AG09309 (cell line): ENCODE measurements around the gene EXOC2.
"Not testable (repeated sequence)": the region's sequence is repeated elsewhere in the genome, so short reads cannot be mapped to it uniquely, and the experiment has no call there.

Experiments
- DNase-seq: peaks from one replicate; pipeline ENCODE4 v3.0.0-alpha.2; 2010; ENCODE audit warnings: low read depth
- H3K4me3 ChIP-seq: 2 replicates; pipeline ENCODE4 v1.5.1; 2011; ENCODE audit warnings: mild to moderate bottlenecking, low read depth, low read length, moderate library complexity; ENCODE audit not compliant: control insufficient read depth
- TF ChIP-seq, protein P1 (sequence below): IDR thresholded peaks from 2 replicates; pipeline ENCODE4 v1.5.1; 2011; ENCODE audit warnings: mild to moderate bottlenecking, low read depth, low read length, inconsistent platforms; ENCODE audit not compliant: insufficient read depth, control insufficient read depth; ENCODE audit errors: missing control alignments

EXOC2 gene

DNA sequence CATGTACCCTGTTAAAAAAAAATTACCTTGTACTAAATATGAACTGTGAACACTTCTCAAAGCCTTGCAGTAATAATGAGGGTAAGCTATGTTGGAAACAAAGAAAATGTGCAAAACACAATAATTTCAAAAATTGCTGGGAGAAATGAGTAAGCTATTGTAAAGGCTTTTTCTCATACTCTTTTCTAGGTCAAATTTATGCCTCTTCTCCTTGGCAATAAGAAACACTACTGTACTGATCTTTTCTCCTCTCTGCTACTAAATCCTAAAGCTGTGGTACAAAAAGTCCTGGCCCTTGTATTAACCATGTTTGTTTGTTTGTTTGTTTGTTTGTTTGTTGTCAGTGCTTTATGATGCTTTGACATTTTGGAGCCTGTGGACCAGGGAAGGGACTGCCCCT lies 18.5 kb downstream of the EXOC2 start:
- TF ChIP-seq, protein P1, sequence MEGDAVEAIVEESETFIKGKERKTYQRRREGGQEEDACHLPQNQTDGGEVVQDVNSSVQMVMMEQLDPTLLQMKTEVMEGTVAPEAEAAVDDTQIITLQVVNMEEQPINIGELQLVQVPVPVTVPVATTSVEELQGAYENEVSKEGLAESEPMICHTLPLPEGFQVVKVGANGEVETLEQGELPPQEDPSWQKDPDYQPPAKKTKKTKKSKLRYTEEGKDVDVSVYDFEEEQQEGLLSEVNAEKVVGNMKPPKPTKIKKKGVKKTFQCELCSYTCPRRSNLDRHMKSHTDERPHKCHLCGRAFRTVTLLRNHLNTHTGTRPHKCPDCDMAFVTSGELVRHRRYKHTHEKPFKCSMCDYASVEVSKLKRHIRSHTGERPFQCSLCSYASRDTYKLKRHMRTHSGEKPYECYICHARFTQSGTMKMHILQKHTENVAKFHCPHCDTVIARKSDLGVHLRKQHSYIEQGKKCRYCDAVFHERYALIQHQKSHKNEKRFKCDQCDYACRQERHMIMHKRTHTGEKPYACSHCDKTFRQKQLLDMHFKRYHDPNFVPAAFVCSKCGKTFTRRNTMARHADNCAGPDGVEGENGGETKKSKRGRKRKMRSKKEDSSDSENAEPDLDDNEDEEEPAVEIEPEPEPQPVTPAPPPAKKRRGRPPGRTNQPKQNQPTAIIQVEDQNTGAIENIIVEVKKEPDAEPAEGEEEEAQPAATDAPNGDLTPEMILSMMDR = no peak
- no peak overlapping the region for H3K4me3 ChIP-seq
- DNase-seq = no peak

DNA sequence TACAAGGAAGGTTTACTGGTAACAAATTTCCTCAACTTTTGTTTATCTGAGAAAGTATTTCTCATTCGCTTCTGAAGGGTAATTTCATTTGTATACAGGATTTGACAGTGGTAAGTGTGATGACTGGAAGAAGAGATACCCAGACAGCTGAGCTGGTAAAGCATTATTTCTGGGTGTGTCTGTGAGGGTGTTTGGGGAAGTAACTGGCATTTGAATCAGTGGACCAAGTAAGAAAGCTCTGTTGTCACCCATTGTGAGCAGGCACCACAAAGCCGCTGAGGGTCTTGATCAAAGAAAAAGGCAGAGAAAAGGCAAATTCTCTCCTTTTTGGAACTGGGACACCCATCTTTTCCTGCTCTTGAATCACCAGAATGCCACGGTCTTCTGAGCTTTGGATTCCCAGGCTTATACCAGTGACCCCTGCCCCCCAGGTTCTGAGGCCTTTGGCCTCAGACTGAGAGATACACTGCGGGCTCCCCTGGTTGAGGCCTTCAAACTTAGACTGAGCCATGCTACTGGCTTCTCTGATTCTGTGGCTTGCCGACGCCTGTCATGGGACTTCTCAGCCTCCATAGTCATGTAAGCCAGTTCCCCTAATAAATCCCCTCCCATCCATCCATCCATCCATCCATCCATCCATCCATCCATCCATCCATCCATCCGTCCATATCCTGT lies 25.5 kb downstream of the EXOC2 start:
- TF ChIP-seq, protein P1 = no peak
- no peak for DNase-seq
- no peak overlapping the region for H3K4me3 ChIP-seq

DNA sequence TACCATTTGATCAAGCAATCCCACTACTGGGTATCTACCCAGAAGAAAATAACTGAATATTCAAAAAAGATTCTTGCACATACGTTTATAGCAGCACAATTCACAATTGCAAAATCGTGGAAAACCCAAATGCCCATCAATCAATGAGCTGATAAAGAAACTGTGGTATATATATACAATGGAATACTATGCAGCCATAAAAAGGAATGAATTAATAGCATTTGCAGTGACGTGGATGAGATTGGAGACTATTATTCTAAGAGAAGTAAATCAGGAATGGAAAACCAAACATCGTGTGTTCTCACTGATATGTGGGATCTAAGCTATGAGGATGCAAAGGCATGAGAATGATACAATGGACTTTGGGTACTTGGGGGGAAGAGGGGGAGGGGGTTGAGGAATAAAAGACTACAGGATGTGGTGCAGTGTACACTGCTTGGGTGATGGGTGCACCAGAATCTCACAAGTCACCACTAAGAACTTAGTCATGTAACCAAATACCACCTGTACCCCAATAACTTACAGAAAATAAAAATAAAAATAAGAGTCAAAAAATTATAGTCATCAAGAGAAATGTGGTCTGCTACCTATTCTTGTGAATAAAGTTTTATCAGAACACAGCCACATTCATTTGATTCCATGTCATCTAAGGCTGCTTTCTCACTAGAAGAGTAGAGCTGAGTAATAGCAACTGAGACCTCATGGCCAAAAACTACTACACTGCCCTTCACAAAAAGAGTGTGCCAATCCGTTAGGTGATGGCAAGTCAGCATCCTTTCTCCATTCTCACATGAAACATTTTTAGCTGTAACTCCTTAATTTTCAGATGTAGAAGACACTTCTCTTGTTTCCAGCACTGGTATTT lies 27.3 kb downstream of the EXOC2 start:
- TF ChIP-seq, protein P1 = no peak
- no peak overlapping the region for H3K4me3 ChIP-seq
- no peak for DNase-seq

DNA sequence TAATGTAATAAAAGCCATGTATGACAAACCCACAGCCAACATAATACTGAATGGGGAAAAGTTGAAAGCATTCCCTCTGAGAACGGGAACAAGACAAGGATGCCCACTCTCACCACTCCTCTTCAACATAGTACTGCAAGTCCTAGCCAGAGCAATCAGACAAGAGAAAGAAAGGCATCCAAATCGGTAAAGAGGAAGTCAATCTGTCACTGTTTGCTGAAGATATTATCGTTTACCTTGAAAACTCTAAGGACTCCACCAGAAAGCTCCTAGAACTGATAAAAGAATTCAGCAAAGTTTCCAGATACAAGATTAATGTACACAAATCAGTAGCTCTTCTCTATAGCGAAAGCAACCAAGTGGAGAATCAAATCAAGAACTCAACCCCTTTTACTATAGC lies 29.2 kb downstream of the EXOC2 start:
- DNase-seq = not testable (repeated sequence)

DNA sequence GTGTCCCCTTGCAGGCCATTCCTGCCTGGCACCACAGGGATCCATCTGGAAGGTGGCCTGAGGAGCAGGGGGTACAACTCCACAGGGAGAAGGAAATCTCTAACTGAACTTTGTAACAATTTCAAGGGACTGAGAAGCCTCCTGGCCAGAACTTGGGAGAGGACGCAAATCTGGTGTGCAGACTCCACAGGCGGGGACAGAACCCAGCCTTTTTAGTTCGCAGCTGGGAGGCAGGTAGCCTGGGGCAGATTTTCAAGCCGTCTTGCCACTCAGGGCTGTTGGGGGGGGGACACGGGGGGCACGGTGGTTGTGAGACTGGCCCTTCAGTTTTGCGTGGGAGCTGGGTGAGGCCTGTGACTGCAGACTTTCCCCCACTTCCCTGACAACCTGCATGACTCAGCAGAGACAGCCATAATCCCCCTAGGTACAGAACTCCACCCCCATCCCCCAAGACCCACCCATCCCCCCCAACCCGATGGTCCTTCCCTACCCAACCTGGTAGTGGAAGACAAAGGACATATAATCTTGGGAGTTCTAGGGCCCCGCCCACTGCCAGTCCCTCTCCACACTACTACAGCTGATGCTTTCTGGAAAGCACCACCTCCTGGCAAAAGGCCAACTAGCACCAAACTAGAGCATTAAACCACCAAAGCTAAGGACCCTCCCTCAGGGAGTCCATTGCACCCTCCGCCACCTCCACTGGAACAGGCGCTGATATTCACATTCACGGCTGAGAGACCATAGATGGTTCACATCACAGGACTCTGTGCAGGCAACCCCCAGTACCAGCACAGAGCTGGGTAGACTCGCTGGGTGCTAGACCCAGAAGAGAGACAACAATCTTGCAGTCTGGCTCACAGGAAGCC lies 33.0 kb downstream of the EXOC2 start:
- DNase-seq = no peak
- TF ChIP-seq, protein P1 = no peak
- no peak overlapping the region for H3K4me3 ChIP-seq

More for the DNA sequence above, 29.2 kb downstream of the EXOC2 start:
- not testable (repeated sequence) for H3K4me3 ChIP-seq

DNA sequence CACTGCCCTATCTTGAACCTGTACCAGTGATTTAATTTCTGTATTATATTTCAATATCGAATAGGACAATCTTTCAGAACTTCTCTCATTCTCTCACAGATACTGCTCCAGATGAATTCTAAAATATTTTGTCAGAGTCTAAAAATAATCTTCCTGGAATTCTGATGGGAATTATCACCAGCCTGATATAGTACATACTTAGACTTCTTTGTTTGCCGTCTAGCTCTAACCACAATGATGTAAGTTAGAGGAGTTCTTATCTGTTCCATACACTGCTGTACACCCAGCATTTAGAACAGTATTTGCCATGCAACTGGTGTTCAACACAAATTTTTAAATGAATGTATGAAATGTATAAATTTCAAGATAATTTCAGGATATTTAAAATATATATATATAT lies 34.7 kb downstream of the EXOC2 start:
- no peak overlapping the region for H3K4me3 ChIP-seq
- peak; percentile 40 for DNase-seq
- TF ChIP-seq, protein P1 = no peak
